ENCODE measurements around the gene ZGRF1.

Gene ZGRF1

DNA sequence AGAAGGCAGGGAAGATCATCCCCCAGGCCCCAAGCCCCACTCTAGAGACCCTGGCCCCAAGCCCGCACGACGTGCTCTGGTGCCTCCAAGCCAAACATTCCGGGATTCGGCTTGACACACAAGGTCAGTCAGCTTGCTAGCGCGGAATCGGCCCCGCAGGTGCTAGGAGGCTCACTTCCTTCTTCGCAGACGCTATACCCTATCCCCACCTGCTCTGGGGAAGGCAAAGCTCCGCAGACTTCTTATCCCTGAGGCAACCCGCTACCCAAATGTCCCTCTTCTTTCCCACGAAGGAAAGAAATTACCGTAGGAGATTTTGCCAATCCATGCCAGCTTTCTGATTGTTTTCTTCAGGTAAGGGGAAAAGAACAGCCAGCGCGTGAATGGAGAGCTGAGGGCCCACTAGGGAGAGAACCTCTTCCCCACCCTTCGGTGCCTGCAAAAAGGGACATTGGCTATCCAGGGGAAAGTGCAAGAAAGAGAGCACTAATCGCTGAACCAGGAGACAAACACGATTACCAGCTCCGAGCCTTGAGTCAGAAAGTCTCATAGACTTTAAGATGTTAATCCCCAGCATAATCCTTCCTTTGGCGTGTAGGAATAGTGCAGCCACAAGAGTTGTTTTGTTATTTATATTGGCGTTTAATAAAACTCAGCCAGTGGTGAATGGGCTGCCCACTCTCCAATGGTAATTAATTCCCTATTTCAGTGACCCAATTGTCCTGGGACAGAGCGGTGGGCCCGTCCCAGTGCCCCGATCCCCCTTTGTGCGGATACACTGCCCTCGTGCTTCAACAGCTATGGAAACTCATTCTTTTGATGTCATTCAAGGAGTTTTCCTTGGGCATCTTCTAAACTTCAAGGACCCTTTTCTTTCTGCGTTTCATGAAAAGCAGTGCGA, 115.3 kb downstream of the ZGRF1 start:
- no peak overlapping the region for H3K27ac ChIP-seq (ENCODE audit: extremely low read depth, low read depth, low read length)
- no peak overlapping the region for H3K4me3 ChIP-seq (ENCODE audit: low read depth, low read length)
- CTCF ChIA-PET, result interaction anchor here (0.8 to 1.7 kb wide), 3 partner anchors 194 to 307 kb away, joined by 4 to 7 read pairs (median 5); no protein-coding TSS in a partner anchor
- POLR2A ChIA-PET, result no interaction called here
- no peaks in the 10 kb centered on the region for H3K4me1 ChIP-seq (ENCODE audit: control insufficient read depth, insufficient read depth, low read length)
- TF ChIP-seq ZNF423 (tag by site-specific recombination; IDR thresholded peaks at IDR 0.05) (no peak), KLF16 (tag by site-specific recombination; IDR thresholded peaks at IDR 0.05) (no peak), ZNF561 (tag by site-specific recombination; IDR thresholded peaks at IDR 0.05; ENCODE audit: borderline replicate concordance) (no peak), FEZF1 (tag by site-specific recombination; IDR thresholded peaks at IDR 0.05) (no peak), ZNF202 (tag by site-specific recombination; IDR thresholded peaks at IDR 0.05; ENCODE audit: borderline replicate concordance) (no peak), MEIS1 (CRISPR knock-in tag; IDR thresholded peaks at IDR 0.05; ENCODE audit: borderline replicate concordance) (no peak)
- H3K9me3 ChIP-seq (ENCODE audit: control insufficient read depth, insufficient read depth, low read depth, low read length), result no peaks in the 10 kb centered on the region
- no peaks in the 10 kb centered on the region for H3K36me3 ChIP-seq (ENCODE audit: control insufficient read depth in 2 of 2, insufficient read depth in 1 of 2, low read length in 2 of 2)

DNA sequence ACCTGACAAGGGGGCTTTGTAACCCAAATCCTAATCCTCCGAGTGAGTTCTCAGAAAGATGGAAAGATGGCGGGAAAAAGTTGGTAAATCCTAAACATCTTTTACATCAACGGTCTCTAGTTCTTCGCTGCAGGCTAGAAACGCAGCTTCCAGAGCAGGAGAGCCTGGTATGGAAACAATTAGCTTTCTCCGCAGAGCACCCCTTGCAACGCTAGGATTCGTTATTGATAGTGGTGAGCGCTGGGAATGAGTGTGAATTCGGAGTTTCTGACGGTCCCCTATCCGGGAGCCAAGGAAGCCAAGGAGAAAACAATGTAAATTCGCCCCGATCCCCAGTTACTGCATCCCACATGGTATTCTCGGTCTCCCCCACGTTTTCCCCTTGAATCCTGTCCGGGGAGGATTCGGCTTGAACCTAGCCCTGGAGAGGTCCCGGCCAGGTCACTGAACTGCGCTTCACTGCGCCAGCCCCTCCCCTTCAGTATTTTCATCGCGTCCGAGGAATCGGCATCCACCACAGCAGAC, 116.0 kb downstream of the ZGRF1 start:
- POLR2A ChIA-PET, result no interaction called here
- Histone ChIP-seq H3K4me3 (ENCODE audit: low read depth, low read length) (no peak overlapping the region), H3K9me3 (ENCODE audit: control insufficient read depth, insufficient read depth, low read depth, low read length) (no peaks in the 10 kb centered on the region), H3K36me3 (ENCODE audit: control insufficient read depth in 2 of 2, insufficient read depth in 1 of 2, low read length in 2 of 2) (no peaks in the 10 kb centered on the region), H3K27ac (ENCODE audit: extremely low read depth, low read depth, low read length) (no peak overlapping the region), H3K4me1 (ENCODE audit: control insufficient read depth, insufficient read depth, low read length) (no peaks in the 10 kb centered on the region)
- CTCF ChIA-PET, result interaction anchor here (0.8 kb wide), 1 partner anchor 193 kb away, joined by 4 read pairs; no protein-coding TSS in a partner anchor
- TF ChIP-seq ZNF510 (tag by site-specific recombination; IDR thresholded peaks at IDR 0.05; ENCODE audit: insufficient replicate concordance) (no peak), SP7 (tag by site-specific recombination; IDR thresholded peaks at IDR 0.05) (no peak), FEZF1 (tag by site-specific recombination; IDR thresholded peaks at IDR 0.05) (no peak), ZSCAN30 (tag by site-specific recombination; IDR thresholded peaks at IDR 0.05) (no peak), REPIN1 (tag by site-specific recombination; IDR thresholded peaks at IDR 0.05; ENCODE audit: low read depth) (no peak), GLIS1 (tag by site-specific recombination; IDR thresholded peaks at IDR 0.05) (no peak), ZNF830 (tag by site-specific recombination; IDR thresholded peaks at IDR 0.05; ENCODE audit: low read depth) (no peak), ZBTB17 (tag by site-specific recombination; IDR thresholded peaks at IDR 0.05) (no peak), ZNF48 (tag by site-specific recombination; IDR thresholded peaks at IDR 0.05) (no peak), ZNF23 (tag by site-specific recombination; IDR thresholded peaks at IDR 0.05; ENCODE audit: borderline replicate concordance) (no peak), ZXDB (tag by site-specific recombination; IDR thresholded peaks at IDR 0.05) (no peak), HOXA7 (CRISPR knock-in tag; IDR thresholded peaks at IDR 0.05; ENCODE audit: borderline replicate concordance) (no peak), IKZF3 (tag by site-specific recombination; IDR thresholded peaks at IDR 0.05) (no peak), ZNF560 (tag by site-specific recombination; IDR thresholded peaks at IDR 0.05; ENCODE audit: borderline replicate concordance) (no peak), ZNF785 (tag by site-specific recombination; IDR thresholded peaks at IDR 0.05) (no peak), ZNF548 (tag by site-specific recombination; IDR thresholded peaks at IDR 0.05) (no peak), ZNF792 (tag by site-specific recombination; IDR thresholded peaks at IDR 0.05) (no peak), ZNF501 (tag by site-specific recombination; IDR thresholded peaks at IDR 0.05) (no peak)
- TF ChIP-seq, protein P1, sequence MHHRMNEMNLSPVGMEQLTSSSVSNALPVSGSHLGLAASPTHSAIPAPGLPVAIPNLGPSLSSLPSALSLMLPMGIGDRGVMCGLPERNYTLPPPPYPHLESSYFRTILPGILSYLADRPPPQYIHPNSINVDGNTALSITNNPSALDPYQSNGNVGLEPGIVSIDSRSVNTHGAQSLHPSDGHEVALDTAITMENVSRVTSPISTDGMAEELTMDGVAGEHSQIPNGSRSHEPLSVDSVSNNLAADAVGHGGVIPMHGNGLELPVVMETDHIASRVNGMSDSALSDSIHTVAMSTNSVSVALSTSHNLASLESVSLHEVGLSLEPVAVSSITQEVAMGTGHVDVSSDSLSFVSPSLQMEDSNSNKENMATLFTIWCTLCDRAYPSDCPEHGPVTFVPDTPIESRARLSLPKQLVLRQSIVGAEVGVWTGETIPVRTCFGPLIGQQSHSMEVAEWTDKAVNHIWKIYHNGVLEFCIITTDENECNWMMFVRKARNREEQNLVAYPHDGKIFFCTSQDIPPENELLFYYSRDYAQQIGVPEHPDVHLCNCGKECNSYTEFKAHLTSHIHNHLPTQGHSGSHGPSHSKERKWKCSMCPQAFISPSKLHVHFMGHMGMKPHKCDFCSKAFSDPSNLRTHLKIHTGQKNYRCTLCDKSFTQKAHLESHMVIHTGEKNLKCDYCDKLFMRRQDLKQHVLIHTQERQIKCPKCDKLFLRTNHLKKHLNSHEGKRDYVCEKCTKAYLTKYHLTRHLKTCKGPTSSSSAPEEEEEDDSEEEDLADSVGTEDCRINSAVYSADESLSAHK (tag by site-specific recombination; IDR thresholded peaks at IDR 0.05), result no peak
- TF ChIP-seq, protein P2, sequence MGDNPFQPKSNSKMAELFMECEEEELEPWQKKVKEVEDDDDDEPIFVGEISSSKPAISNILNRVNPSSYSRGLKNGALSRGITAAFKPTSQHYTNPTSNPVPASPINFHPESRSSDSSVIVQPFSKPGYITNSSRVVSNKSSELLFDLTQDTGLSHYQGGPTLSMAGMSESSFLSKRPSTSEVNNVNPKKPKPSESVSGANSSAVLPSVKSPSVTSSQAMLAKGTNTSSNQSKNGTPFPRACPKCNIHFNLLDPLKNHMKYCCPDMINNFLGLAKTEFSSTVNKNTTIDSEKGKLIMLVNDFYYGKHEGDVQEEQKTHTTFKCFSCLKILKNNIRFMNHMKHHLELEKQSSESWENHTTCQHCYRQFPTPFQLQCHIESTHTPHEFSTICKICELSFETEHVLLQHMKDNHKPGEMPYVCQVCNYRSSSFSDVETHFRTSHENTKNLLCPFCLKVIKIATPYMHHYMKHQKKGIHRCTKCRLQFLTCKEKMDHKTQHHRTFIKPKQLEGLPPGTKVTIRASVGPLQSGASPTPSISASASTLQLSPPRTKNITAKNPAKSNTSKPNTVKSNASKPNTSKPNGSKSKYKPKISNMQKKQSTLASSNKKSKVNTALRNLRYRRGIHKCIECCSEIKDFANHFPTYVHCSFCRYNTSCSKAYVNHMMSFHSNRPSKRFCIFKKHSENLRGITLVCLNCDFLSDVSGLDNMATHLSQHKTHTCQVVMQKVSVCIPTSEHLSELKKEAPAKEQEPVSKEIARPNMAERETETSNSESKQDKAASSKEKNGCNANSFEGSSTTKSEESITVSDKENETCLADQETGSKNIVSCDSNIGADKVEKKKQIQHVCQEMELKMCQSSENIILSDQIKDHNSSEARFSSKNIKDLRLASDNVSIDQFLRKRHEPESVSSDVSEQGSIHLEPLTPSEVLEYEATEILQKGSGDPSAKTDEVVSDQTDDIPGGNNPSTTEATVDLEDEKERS (tag by site-specific recombination; IDR thresholded peaks at IDR 0.05), result no peak

Measured in HEK293 (cell line).